ENCODE measurements around the gene NAP1L1. TPM values are rescaled to one million over a fixed set of nuclear protein-coding genes. Genes with fewer than 3 reads are reported as not detected.

NAP1L1 gene
- total RNA-seq, 1 experiment from 2014 or later: 587 TPM

DNA sequence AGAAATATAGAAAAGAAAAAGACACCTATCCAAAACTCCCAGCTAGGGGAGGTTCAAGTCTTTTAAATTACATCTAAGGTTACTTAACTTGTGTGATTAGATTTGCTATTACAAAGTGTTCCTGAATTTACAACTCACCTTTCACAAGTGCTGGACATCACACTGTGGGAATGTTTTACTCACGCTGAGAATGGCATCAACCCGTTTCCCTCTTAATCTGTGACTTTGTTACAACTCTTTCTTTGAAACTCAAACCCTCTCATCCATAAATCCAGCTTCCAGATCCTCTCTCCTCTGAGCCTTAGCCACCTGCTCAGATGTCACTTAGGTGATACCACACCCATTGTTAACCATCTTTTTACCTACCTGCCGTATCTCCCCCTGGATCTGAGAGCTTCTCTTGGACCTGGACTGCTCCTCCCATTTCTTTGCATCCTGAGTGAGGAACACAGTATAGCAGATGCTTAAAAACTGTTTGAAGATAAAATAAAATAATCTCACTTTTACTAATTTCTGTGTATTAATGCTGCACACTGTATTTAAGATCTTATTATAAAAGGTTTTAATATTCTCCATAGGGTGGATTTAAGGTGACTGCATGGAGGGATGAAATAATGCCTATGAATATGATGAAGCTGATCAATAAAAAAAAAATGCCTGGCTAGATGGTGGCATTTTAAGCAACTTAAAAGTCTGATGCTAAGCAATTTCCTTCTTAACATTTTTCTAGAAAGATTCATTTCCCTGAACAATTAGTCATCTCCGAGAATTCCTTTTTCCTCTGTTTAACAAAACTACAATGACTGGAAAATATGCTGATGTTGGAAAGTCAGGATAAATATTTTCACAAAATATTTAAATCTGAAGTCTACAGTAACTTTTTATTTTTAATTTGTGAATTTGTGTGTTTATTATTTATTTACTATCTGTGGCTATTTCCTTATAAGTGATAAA, 39.1 kb upstream of the NAP1L1 start:
- H3K79me2 ChIP-seq (ENCODE audit: low read depth): no peaks in the 10 kb centered on the region
- H3K4me3 ChIP-seq: no peak overlapping the region
- no peaks in the 10 kb centered on the region for H3K27me3 ChIP-seq (ENCODE audit: insufficient read depth, low read depth)
- no peak overlapping the region for H2AFZ ChIP-seq
- H3K27ac ChIP-seq: no peak overlapping the region
- H3K4me2 ChIP-seq: no peak overlapping the region
- DNase-seq: no peak
- H3K4me1 ChIP-seq (replicated peaks; ENCODE audit: insufficient read depth): no peaks in the 10 kb centered on the region
- no peaks in the 10 kb centered on the region for H4K20me1 ChIP-seq (ENCODE audit: insufficient read depth)
- ChIA-PET CTCF (no interaction called here), POLR2A (ENCODE audit: unreplicated experiment) (no interaction called here)
- intact Hi-C loops (cut with micrococcal nuclease; ENCODE audit: unreplicated experiment): no loop called here
- H3K9me2 ChIP-seq (ENCODE audit: insufficient read depth): no peaks in the 10 kb centered on the region; the same call in 1 of the 2 replicates
- H3K36me3 ChIP-seq (ENCODE audit: low read depth): no peaks in the 10 kb centered on the region
- no TSS peak for BruUV-seq (replicated peaks)
- TF ChIP-seq, protein P1, sequence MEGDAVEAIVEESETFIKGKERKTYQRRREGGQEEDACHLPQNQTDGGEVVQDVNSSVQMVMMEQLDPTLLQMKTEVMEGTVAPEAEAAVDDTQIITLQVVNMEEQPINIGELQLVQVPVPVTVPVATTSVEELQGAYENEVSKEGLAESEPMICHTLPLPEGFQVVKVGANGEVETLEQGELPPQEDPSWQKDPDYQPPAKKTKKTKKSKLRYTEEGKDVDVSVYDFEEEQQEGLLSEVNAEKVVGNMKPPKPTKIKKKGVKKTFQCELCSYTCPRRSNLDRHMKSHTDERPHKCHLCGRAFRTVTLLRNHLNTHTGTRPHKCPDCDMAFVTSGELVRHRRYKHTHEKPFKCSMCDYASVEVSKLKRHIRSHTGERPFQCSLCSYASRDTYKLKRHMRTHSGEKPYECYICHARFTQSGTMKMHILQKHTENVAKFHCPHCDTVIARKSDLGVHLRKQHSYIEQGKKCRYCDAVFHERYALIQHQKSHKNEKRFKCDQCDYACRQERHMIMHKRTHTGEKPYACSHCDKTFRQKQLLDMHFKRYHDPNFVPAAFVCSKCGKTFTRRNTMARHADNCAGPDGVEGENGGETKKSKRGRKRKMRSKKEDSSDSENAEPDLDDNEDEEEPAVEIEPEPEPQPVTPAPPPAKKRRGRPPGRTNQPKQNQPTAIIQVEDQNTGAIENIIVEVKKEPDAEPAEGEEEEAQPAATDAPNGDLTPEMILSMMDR (conservative IDR thresholded peaks at IDR 0.05): no peak
- no peak for TF ChIP-seq EZH2 (IDR thresholded peaks at IDR 0.05; ENCODE audit: low read depth)
- no peaks in the 10 kb centered on the region for H3K9me3 ChIP-seq (ENCODE audit: insufficient read depth, low read depth)
- no peaks in the 10 kb centered on the region for H3F3A ChIP-seq (ENCODE audit: insufficient read depth, low read depth)

DNA sequence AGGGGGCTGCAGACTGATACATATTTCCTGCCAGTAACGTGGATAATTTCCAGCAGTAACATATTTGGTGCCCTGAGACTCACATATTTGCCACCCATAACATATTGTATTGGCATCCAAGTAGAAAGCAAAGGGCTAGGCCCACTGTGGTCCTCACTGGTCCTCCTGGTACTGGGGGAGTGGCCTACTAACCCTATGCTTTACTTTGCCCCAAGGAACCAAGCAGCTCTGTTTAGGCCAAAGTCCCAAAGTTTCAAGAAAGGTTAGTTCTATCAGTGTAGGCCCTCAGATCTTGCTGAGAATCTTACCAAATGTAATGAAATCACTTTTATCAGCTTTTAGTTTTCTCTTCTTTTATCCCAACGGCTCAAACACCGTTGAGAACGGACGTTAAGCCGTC, 35.4 kb upstream of the NAP1L1 start:
- Histone ChIP-seq H3K4me3 (no peak overlapping the region), H3K27me3 (ENCODE audit: insufficient read depth, low read depth) (no peaks in the 10 kb centered on the region), H2AFZ (no peak overlapping the region), H3K79me2 (ENCODE audit: low read depth) (no peaks in the 10 kb centered on the region), H3K9me2 (ENCODE audit: insufficient read depth) (no peaks in the 10 kb centered on the region), H3K4me1 (replicated peaks; ENCODE audit: insufficient read depth) (no peaks in the 10 kb centered on the region), H3K9me3 (ENCODE audit: insufficient read depth, low read depth) (no peaks in the 10 kb centered on the region), H3K27ac (no peak overlapping the region), H3K4me2 (no peak overlapping the region), H4K20me1 (ENCODE audit: insufficient read depth) (no peaks in the 10 kb centered on the region), H3F3A (ENCODE audit: insufficient read depth, low read depth) (no peaks in the 10 kb centered on the region), H3K36me3 (ENCODE audit: low read depth) (no peaks in the 10 kb centered on the region)
- POLR2A ChIA-PET (ENCODE audit: unreplicated experiment): no interaction called here
- CTCF ChIA-PET: no interaction called here
- TF ChIP-seq, protein P1 (conservative IDR thresholded peaks at IDR 0.05): no peak
- no peak for TF ChIP-seq EZH2 (IDR thresholded peaks at IDR 0.05; ENCODE audit: low read depth)
- intact Hi-C loops (cut with micrococcal nuclease; ENCODE audit: unreplicated experiment): no loop called here
- DNase-seq: no peak
- BruUV-seq (replicated peaks): no TSS peak

DNA sequence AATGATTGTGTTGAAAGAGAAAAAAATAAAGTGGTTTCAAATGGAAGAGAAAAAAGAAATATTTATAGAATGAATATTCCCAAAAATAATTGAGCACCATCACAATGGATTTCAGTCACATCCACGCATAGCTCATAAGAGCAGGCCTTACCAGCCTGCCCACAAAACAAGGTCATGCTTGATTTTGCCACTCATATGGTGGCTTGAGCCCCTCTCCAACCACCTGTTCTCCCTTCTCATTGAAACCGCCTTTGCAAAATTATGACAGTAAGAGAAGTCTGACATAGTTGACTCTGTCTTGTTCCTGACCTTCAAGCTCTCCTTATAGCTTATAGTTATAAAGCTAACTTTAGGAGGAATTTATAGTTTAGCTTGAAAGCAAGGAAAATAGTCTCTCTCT, 33.3 kb upstream of the NAP1L1 start:
- CTCF ChIA-PET: no interaction called here

More for the DNA sequence above, 33.3 kb upstream of the NAP1L1 start:
- intact Hi-C loops (cut with micrococcal nuclease; ENCODE audit: unreplicated experiment): no loop called here
- Histone ChIP-seq H3K9me3 (ENCODE audit: insufficient read depth, low read depth) (no peaks in the 10 kb centered on the region), H3K4me3 (no peak overlapping the region), H3K27me3 (ENCODE audit: insufficient read depth, low read depth) (no peaks in the 10 kb centered on the region), H3K36me3 (ENCODE audit: low read depth) (no peaks in the 10 kb centered on the region), H2AFZ (no peak overlapping the region), H3K4me2 (no peak overlapping the region), H3K4me1 (replicated peaks; ENCODE audit: insufficient read depth) (no peaks in the 10 kb centered on the region), H3K9me2 (ENCODE audit: insufficient read depth) (no peaks in the 10 kb centered on the region), H3K27ac (no peak overlapping the region), H3F3A (ENCODE audit: insufficient read depth, low read depth) (no peaks in the 10 kb centered on the region), H3K79me2 (ENCODE audit: low read depth) (no peaks in the 10 kb centered on the region), H4K20me1 (ENCODE audit: insufficient read depth) (no peaks in the 10 kb centered on the region)
- no TSS peak for BruUV-seq (replicated peaks)
- TF ChIP-seq EZH2 (IDR thresholded peaks at IDR 0.05; ENCODE audit: low read depth): no peak
- TF ChIP-seq, protein P1 (conservative IDR thresholded peaks at IDR 0.05): no peak
- DNase-seq: no peak
- POLR2A ChIA-PET (ENCODE audit: unreplicated experiment): no interaction called here

All from PC-9 (cell line).